Measurements from ENCODE around the gene PARN.

GRCh38 chr16:14505846-14506245 lies 124.2 kb downstream of the PARN start:
- TF ChIP-seq ZNF416 (CRISPR knock-in tag; IDR thresholded peaks at IDR 0.05), result no peak
- TF ChIP-seq CTCF (IDR thresholded peaks at IDR 0.05), result no peak
- TF ChIP-seq KAT7 (CRISPR knock-in tag; IDR thresholded peaks at IDR 0.05; ENCODE audit: borderline replicate concordance), result no peak
- TF ChIP-seq CREB1 (CRISPR knock-in tag; IDR thresholded peaks at IDR 0.05), result no peak
- no peak for TF ChIP-seq MAX (CRISPR knock-in tag; IDR thresholded peaks at IDR 0.05)
- TF ChIP-seq CBFB (CRISPR knock-in tag; IDR thresholded peaks at IDR 0.05; ENCODE audit: low read depth), result no peak
- TF ChIP-seq MLX (CRISPR knock-in tag; IDR thresholded peaks at IDR 0.05), result no peak

All from WTC11 (cell line).